Skin epidermis (tissue), 12 donors: ENCODE results near the gene NIPSNAP3A.
A peak's percentile ranks its signal among the peaks of the same experiment; 100 is the strongest.

Experiments
- H3K27ac ChIP-seq, 21 experiments: fragments of 200-600 bp; sonication (generic) in 11 of 21; one replicate each; pipeline ENCODE4 v1.5.0; 2020; ENCODE audit warnings: mild to moderate bottlenecking in 3 of 21, inconsistent platforms in 2 of 21, moderate library complexity in 2 of 21
- H3K4me3 ChIP-seq, 7 experiments: fragments of 200-600 bp; sonication (generic) in 2 of 7; one replicate each; pipeline ENCODE4 v1.5.0; 2020; ENCODE audit warnings: inconsistent platforms in 2 of 7, mild to moderate bottlenecking in 2 of 7, moderate library complexity in 1 of 7

Gene NIPSNAP3A

GRCh38 chr9:104772714-104773510 is 25.4 kb downstream of the NIPSNAP3A start:
- H3K4me3 ChIP-seq: no peak overlapping the region
- peak overlapping the region in 3 of 21 experiments; percentile 6 to 53 (median 11) for H3K27ac ChIP-seq

- H3K27ac ChIP-seq: peak overlapping the region in 1 of 21 experiments; percentile 11
- no peak overlapping the region for H3K4me3 ChIP-seq
Observed at GRCh38 chr9:104774132-104774531, 26.6 kb downstream of the NIPSNAP3A start.

- Histone ChIP-seq H3K4me3 (no peak overlapping the region), H3K27ac (peak overlapping the region in 8 of 21 experiments; percentile 7 to 50 (median 22))
Observed at GRCh38 chr9:104774831-104775573, 27.5 kb downstream of the NIPSNAP3A start.

GRCh38 chr9:104775574-104775936 is 28.1 kb downstream of the NIPSNAP3A start:
- Histone ChIP-seq H3K27ac (peak overlapping the region in 5 of 21 experiments; percentile 6 to 22 (median 18)), H3K4me3 (no peak overlapping the region)

GRCh38 chr9:104775976-104776375 is 28.5 kb downstream of the NIPSNAP3A start:
- peak overlapping the region in 8 of 21 experiments; percentile 1 to 20 (median 9) for H3K27ac ChIP-seq
- H3K4me3 ChIP-seq: no peak overlapping the region

GRCh38 chr9:104776797-104777196 is 29.3 kb downstream of the NIPSNAP3A start:
- no peak overlapping the region for H3K4me3 ChIP-seq
- peak overlapping the region in 4 of 21 experiments; percentile 1 to 66 (median 29) for H3K27ac ChIP-seq

GRCh38 chr9:104778802-104779201 is 31.3 kb downstream of the NIPSNAP3A start:
- H3K27ac ChIP-seq: no peak overlapping the region
- H3K4me3 ChIP-seq: no peak overlapping the region

- H3K4me3 ChIP-seq: no peak overlapping the region
- no peak overlapping the region for H3K27ac ChIP-seq
Observed at GRCh38 chr9:104779334-104779733, 31.9 kb downstream of the NIPSNAP3A start.

GRCh38 chr9:104779946-104780535 is 32.6 kb downstream of the NIPSNAP3A start:
- Histone ChIP-seq H3K4me3 (no peak overlapping the region), H3K27ac (no peak overlapping the region)

GRCh38 chr9:104780796-104781395 is 33.4 kb downstream of the NIPSNAP3A start:
- Histone ChIP-seq H3K4me3 (no peak overlapping the region), H3K27ac (no peak overlapping the region)

GRCh38 chr9:104783588-104783987 is 36.1 kb downstream of the NIPSNAP3A start:
- Histone ChIP-seq H3K4me3 (no peak overlapping the region), H3K27ac (no peak overlapping the region)

- no peak overlapping the region for H3K4me3 ChIP-seq
- H3K27ac ChIP-seq: no peak overlapping the region
Observed at GRCh38 chr9:104784098-104784497, 36.6 kb downstream of the NIPSNAP3A start.

GRCh38 chr9:104786293-104786692 is 38.8 kb downstream of the NIPSNAP3A start:
- Histone ChIP-seq H3K4me3 (no peak overlapping the region), H3K27ac (no peak overlapping the region)

GRCh38 chr9:104787306-104788015 is 40.0 kb downstream of the NIPSNAP3A start:
- Histone ChIP-seq H3K27ac (no peak overlapping the region), H3K4me3 (no peak overlapping the region)

GRCh38 chr9:104788251-104788650 is 40.8 kb downstream of the NIPSNAP3A start:
- H3K4me3 ChIP-seq: no peak overlapping the region
- H3K27ac ChIP-seq: no peak overlapping the region

GRCh38 chr9:104794070-104794469 is 46.6 kb downstream of the NIPSNAP3A start:
- Histone ChIP-seq H3K4me3 (no peak overlapping the region), H3K27ac (no peak overlapping the region)

- no peak overlapping the region for H3K27ac ChIP-seq
- H3K4me3 ChIP-seq: no peak overlapping the region
Observed at GRCh38 chr9:104795082-104795481, 47.6 kb downstream of the NIPSNAP3A start.

GRCh38 chr9:104795857-104796256 is 48.4 kb downstream of the NIPSNAP3A start:
- Histone ChIP-seq H3K4me3 (no peak overlapping the region), H3K27ac (peak overlapping the region in 1 of 21 experiments; percentile 13)

- H3K4me3 ChIP-seq: no peak overlapping the region
- H3K27ac ChIP-seq: no peak overlapping the region
Observed at GRCh38 chr9:104798209-104798995, 50.9 kb downstream of the NIPSNAP3A start.
